Liver (tissue), 3 donors: ENCODE results near the gene DYSF.

ENCODE experiments used
- FOXA1 ChIP-seq: IDR thresholded peaks from 2 replicates; pipeline ENCODE4 v1.6.1; 2016; ENCODE audit warnings: antibody characterized with exemption
- FOXA2 ChIP-seq: IDR thresholded peaks from 2 replicates; pipeline ENCODE4 v1.6.1; 2016; ENCODE audit warnings: antibody characterized with exemption
- GABPA ChIP-seq, 2 donors: IDR thresholded peaks in 1 of 2; conservative IDR thresholded peaks in 1 of 2; 2 replicates each; pipeline ENCODE4 v1.6.1; 2016; ENCODE audit warnings: antibody characterized with exemption in 2 of 2, mild to moderate bottlenecking in 1 of 2, moderate library complexity in 1 of 2
- HNF4A ChIP-seq, 2 donors: conservative IDR thresholded peaks; 2 replicates each; pipeline ENCODE4 v1.6.1; 2016; ENCODE audit warnings: antibody characterized with exemption in 2 of 2, mild to moderate bottlenecking in 2 of 2
- HNF4G ChIP-seq: IDR thresholded peaks from 2 replicates; pipeline ENCODE4 v1.6.1; 2016; ENCODE audit warnings: antibody characterized with exemption
- JUND ChIP-seq, 2 donors: IDR thresholded peaks; 2 replicates each; pipeline ENCODE4 v1.6.1; 2016; ENCODE audit warnings: antibody characterized with exemption in 2 of 2
- RAD21 ChIP-seq, 2 donors: IDR thresholded peaks; 2 replicates each; pipeline ENCODE4 v1.6.1; 2016; ENCODE audit warnings: antibody characterized with exemption in 2 of 2, mild to moderate bottlenecking in 2 of 2
- TAF1 ChIP-seq: conservative IDR thresholded peaks from 2 replicates; pipeline ENCODE4 v1.6.1; 2016; ENCODE audit warnings: antibody characterized with exemption, mild to moderate bottlenecking
- YY1 ChIP-seq: IDR thresholded peaks from 2 replicates; pipeline ENCODE4 v1.6.1; 2016; ENCODE audit warnings: antibody characterized with exemption, mild to moderate bottlenecking
- TF ChIP-seq, protein P1 (sequence below): fragments of 150-350 bp; IDR thresholded peaks from 2 replicates; pipeline ENCODE4 v1.5.1; 2017; ENCODE audit warnings: improper control_type of control experiment, low read depth, low read length; ENCODE audit not compliant: missing input control
- TF ChIP-seq, protein P2 (sequence below): IDR thresholded peaks from 2 replicates; pipeline ENCODE4 v1.6.1; 2016; ENCODE audit warnings: antibody characterized with exemption, mild to moderate bottlenecking
- TF ChIP-seq, protein P3 (sequence below): IDR thresholded peaks from 2 replicates; pipeline ENCODE4 v1.6.1; 2016; ENCODE audit warnings: antibody characterized with exemption
- TF ChIP-seq, protein P4 (sequence below): IDR thresholded peaks from 2 replicates; pipeline ENCODE4 v1.6.1; 2016; ENCODE audit warnings: antibody characterized with exemption
- TF ChIP-seq, protein P5 (sequence below): IDR thresholded peaks from 2 replicates; pipeline ENCODE4 v1.6.1; 2016; ENCODE audit warnings: antibody characterized with exemption
- donor health status: healthy.
- donor health status: healthy.

DNA sequence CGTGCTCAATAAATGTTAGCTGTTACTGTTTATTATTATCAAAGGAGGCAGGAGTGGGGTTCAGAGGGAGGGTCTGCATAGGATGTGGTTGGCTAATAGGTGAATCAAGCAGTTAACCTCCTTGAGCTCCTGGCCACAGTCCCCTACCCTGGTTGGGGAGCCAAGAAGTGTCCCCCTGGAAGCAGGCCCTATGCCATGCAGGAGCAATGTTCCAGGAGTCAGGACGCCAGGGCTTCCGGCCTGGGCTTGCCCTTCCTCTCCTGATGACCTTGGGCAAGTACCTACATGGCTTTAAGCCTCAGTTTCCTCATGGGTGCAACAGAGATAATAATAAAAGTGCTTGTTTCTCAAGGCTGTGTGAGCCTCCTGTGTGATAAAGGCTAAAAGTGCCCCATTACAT, 84.9 kb downstream of the DYSF start:
- TF ChIP-seq, protein P1, sequence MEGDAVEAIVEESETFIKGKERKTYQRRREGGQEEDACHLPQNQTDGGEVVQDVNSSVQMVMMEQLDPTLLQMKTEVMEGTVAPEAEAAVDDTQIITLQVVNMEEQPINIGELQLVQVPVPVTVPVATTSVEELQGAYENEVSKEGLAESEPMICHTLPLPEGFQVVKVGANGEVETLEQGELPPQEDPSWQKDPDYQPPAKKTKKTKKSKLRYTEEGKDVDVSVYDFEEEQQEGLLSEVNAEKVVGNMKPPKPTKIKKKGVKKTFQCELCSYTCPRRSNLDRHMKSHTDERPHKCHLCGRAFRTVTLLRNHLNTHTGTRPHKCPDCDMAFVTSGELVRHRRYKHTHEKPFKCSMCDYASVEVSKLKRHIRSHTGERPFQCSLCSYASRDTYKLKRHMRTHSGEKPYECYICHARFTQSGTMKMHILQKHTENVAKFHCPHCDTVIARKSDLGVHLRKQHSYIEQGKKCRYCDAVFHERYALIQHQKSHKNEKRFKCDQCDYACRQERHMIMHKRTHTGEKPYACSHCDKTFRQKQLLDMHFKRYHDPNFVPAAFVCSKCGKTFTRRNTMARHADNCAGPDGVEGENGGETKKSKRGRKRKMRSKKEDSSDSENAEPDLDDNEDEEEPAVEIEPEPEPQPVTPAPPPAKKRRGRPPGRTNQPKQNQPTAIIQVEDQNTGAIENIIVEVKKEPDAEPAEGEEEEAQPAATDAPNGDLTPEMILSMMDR, result no peak
- TF ChIP-seq, protein P2, sequence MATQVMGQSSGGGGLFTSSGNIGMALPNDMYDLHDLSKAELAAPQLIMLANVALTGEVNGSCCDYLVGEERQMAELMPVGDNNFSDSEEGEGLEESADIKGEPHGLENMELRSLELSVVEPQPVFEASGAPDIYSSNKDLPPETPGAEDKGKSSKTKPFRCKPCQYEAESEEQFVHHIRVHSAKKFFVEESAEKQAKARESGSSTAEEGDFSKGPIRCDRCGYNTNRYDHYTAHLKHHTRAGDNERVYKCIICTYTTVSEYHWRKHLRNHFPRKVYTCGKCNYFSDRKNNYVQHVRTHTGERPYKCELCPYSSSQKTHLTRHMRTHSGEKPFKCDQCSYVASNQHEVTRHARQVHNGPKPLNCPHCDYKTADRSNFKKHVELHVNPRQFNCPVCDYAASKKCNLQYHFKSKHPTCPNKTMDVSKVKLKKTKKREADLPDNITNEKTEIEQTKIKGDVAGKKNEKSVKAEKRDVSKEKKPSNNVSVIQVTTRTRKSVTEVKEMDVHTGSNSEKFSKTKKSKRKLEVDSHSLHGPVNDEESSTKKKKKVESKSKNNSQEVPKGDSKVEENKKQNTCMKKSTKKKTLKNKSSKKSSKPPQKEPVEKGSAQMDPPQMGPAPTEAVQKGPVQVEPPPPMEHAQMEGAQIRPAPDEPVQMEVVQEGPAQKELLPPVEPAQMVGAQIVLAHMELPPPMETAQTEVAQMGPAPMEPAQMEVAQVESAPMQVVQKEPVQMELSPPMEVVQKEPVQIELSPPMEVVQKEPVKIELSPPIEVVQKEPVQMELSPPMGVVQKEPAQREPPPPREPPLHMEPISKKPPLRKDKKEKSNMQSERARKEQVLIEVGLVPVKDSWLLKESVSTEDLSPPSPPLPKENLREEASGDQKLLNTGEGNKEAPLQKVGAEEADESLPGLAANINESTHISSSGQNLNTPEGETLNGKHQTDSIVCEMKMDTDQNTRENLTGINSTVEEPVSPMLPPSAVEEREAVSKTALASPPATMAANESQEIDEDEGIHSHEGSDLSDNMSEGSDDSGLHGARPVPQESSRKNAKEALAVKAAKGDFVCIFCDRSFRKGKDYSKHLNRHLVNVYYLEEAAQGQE, result no peak
- TF ChIP-seq GABPA (IDR thresholded peaks at IDR 0.05 in 1 of 2, conservative IDR thresholded peaks at IDR 0.05 in 1 of 2), result no peak
- TF ChIP-seq YY1, result no peak
- TF ChIP-seq, protein P3, sequence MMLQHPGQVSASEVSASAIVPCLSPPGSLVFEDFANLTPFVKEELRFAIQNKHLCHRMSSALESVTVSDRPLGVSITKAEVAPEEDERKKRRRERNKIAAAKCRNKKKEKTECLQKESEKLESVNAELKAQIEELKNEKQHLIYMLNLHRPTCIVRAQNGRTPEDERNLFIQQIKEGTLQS, result no peak
- TF ChIP-seq, protein P4, sequence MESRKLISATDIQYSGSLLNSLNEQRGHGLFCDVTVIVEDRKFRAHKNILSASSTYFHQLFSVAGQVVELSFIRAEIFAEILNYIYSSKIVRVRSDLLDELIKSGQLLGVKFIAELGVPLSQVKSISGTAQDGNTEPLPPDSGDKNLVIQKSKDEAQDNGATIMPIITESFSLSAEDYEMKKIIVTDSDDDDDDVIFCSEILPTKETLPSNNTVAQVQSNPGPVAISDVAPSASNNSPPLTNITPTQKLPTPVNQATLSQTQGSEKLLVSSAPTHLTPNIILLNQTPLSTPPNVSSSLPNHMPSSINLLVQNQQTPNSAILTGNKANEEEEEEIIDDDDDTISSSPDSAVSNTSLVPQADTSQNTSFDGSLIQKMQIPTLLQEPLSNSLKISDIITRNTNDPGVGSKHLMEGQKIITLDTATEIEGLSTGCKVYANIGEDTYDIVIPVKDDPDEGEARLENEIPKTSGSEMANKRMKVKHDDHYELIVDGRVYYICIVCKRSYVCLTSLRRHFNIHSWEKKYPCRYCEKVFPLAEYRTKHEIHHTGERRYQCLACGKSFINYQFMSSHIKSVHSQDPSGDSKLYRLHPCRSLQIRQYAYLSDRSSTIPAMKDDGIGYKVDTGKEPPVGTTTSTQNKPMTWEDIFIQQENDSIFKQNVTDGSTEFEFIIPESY, result no peak
- TF ChIP-seq HNF4G, result no peak
- no peak for TF ChIP-seq HNF4A (conservative IDR thresholded peaks at IDR 0.05)
- TF ChIP-seq TAF1, result no peak
- no peak for TF ChIP-seq RAD21 (IDR thresholded peaks at IDR 0.05)
- TF ChIP-seq, protein P5, sequence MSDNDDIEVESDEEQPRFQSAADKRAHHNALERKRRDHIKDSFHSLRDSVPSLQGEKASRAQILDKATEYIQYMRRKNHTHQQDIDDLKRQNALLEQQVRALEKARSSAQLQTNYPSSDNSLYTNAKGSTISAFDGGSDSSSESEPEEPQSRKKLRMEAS, result no peak
- TF ChIP-seq FOXA1, result no peak
- no peak for TF ChIP-seq FOXA2
- no peak for TF ChIP-seq JUND (IDR thresholded peaks at IDR 0.05)
